GM19467 (cell line): ENCODE measurements around the gene WDR81.
"Not testable (repeated sequence)": the region's sequence is repeated elsewhere in the genome, so short reads cannot be mapped to it uniquely, and the experiment has no call there.

Experiments used
- ATAC-seq: cut with Tn5 transposase; IDR thresholded peaks from one replicate; pipeline ENCODE4 v1.9.1; 2021; ENCODE audit warnings: mild to moderate bottlenecking, moderate library complexity; ENCODE audit not compliant: unreplicated experiment

WDR81 gene

DNA sequence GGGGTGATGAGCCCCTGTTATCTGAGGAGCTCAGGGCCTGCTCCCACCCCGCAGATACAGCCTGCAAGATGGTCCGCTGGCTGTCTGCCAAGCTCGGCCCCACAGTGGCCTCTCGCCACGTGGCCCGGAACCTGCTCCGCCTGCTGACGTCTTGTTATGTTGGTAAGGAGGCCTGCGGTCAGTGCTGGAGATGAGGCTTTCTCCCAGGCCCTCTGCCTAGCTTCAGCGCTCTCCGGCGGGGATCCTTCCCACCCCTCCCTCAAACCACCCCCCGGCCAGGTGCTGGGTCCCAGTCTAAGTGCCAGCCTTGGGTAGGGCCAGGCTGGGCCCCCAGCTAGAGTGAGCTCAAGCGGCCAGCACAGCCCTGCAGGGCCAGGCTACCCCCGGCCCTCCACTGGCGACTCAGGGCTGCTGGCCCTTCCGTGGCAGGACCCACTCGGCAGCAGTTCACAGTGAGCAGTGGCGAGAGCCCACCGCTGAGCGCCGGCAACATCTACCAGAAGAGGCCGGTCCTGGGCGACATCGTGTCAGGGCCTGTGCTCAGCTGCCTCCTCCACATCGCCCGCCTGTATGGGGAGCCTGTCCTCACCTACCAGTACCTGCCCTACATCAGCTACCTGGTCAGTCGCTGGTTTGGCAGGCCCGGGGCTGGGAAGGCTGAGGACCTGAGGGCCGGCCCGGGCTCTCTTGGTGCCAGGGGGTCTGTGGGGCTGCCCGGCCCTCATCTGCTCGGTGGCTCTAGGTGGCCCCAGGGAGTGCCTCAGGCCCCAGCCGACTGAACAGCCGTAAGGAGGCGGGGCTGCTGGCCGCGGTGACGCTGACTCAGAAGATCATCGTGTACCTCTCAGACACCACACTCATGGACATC, 6.1 kb downstream of the WDR81 start:
- ATAC-seq, result no peak

DNA sequence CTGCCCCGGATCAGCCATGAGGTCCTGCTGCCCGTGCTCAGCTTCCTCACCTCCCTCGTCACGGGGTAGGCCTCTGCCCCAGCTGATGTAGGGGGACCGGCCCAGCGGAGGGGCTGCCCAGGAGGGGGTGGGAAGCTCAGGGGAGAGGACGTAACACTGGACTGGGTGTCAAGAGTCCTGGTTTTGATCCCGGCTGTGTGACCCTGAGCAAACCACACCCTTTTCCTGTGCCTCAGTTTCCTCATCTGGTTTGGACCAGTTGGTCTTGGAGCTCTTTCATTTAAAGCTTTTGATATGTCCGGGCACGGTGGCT, 6.6 kb downstream of the WDR81 start:
- no peak for ATAC-seq

DNA sequence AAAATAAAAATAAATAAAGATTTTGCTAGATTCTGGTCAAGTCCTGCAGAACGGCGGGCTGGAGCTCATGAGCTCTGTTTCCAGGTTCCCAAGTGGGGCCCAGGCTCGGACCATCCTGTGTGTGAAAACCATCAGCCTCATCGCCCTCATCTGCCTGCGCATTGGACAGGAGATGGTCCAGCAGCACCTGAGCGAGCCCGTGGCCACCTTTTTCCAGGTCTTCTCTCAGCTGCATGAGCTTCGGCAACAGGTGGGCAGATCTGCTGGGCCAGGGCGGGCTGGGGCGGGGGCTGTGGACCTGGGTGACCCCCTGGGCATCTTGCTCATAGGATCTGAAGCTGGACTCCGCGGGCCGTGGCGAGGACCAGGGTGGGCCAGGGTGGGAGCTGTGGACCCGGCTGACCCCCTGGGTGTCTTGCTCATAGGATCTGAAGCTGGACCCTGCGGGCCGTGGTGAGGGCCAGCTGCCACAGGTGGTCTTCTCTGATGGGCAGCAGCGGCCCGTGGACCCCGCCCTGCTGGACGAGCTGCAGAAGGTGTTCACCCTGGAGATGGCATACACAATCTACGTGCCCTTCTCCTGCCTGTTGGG, 7.8 kb downstream of the WDR81 start:
- ATAC-seq, result no peak

DNA sequence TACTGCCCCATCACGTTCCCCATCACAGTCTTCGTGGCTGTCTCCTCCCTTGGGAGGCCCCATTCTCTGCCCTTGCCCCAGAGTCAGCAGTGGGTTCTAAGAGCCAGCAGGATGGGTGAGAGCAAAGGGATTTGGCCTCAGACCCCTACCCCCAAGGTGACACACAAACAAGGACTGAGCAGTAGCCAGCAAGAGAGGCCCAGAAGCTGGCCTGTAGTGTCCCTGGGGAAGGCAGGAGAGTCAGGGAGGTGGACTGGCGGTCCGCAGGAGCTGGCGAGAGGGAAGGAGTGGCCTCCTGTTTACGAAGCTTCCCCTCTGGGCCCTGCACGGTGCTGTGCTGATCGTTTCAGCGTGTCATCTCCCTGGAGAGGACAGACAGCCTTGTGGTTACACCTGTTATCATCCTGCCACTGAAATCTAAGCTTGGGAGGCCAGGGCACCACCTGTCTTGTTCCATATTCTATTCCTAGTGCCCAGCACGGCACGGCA, 8.4 kb downstream of the WDR81 start:
- ATAC-seq, result no peak

DNA sequence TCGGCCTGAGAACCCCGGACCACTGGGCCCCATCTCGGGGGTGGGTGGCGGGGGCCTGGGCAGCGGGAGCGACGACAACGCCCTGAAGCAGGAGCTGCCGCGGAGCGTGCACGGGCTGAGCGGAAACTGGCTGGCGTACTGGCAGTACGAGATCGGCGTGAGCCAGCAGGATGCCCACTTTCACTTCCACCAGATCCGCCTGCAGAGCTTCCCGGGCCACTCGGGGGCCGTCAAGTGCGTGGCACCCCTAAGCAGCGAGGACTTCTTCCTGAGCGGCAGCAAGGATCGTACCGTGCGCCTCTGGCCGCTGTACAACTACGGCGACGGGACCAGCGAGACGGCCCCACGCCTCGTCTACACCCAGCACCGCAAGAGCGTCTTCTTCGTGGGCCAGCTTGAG, 9.3 kb downstream of the WDR81 start:
- ATAC-seq, result no peak

DNA sequence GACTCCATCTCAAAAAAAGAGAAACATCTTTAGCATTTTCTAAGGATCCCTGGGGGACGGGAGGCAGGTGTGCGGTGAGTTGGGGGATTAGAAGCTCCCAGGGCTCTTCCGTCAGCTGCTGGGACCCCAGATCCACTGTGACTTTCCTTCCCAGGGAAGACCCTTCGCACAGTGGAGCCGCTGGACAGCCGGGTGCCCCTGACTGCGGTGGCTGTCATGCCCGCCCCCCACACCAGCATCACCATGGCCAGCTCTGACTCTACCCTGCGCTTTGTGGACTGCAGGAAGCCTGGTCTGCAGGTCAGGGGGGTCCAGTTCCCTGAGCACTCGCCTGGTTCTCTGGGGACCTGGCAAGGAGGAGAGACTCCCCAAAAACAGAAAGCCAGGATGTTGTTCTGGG, 10.9 kb downstream of the WDR81 start:
- no peak for ATAC-seq

DNA sequence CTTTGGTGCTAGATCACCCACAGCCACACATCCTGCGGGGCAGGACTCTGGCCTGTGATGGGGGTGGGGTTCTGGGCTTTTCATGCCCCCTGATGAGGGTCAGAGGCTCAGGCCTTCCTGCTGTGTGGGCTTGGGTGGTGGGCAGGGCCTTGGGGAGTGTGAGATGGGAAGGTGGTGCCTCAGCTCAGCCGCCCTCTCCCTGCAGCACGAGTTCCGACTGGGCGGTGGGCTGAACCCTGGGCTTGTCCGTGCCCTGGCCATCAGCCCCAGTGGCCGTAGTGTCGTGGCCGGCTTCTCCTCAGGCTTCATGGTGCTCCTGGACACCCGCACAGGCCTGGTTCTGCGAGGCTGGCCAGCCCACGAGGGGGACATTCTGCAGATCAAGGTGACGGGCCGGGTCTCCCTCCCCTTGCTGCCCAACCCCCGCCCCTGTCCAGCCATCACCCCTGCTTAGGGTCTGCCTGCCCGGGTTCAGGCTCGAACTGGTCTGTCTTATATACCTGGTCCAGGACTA, 11.4 kb downstream of the WDR81 start:
- ATAC-seq, result no peak

DNA sequence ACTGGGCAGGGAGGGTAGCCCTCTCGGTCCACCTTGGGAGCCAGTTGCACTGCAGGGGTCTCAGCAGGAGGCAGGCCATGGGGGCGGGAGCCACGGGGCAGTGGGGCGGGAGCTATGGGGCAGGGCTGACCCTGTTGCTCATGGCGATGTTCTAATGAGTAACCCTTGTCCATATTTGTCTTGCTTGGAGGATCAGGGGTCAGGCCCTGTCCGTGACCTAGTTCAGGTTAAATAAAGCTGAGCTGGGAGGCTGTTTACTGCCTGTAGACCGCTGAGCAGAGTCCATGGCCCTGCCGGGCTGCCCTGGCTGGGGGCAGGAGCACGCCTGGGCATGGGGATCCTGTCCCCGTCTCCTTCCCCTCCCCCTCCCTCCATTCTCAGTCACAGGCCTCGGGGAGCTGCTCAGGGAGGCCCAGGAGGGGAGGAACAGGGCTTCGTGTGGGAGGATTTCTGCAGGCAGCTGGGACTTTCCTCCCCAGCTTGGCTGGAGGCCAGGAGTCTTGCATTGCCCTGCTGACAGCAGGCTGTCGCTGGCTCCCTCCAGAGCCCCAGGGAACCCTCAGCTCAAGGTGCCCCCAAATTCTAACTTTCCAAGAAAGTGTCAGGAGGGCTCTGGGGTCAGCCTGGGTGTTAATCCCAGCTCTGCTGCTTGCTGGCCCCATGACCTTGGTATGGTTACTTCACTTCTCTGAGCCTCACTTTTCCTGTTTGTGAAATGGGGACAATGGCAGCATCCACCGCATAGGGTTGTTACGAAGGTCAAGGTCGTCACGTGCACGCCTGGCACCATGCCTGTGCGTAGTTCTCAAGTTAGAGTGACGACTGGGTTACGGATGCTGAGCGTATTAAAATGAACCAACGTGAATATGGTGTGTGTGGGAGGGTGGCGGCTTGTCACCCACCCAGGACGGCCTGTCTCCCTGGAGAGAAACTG, 12.1 kb downstream of the WDR81 start:
- ATAC-seq, result no peak

DNA sequence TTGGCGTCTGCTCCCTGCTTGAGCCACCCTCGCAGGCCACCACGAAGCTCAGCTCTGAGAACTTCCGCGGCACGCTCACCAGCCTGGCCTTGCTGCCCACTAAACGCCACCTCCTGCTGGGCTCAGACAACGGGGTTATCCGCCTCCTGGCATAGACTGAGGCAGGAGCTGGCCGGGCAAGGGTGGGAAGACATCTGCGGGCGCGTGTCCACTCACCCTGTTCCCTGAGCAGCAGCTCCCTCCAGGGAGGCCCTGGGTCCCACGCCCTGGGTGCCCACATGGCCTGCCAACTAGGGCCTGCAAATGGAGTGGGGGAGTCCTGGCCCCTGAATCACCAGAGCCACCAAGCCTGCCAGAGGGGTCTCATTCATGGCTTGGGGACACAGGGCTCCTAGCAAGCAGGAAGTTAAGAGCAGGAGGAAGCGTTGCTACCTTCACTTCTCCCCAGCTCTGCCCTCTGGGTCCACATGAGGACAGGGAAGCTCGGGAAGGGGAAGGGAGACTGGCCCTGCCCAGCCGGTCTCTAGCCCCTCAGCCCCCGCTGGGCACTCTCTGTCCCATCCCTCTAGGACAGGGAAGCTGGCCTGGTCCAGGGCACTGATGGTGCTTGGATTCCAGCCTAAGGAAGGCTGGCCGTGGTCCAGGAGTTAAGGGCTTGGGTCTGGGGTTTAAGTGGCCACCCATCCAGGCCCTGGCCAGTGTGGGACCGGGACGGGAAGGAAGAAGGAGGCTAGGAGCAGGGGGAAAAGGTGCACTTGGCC, 13.2 kb downstream of the WDR81 start:
- no peak for ATAC-seq

DNA sequence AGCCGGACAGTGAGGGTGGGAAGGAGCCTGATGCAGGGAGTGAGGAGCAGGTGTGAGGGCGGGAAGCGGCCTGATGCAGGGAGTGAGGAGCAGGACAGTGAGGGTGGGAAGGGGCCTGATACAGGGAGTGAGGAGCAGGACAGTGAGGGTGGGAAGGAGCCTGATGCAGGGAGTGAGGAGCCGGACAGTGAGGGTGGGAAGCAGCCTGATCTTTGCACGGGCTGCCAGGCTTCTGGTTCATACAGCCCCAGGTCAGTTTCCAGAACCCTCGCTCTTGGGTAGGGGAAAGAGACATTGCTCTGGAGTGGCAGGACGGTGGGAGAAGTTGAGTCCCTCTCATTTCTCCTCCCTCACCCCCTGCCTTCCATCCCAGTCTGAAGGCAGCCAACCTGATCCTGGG, 17.4 kb downstream of the WDR81 start:
- not testable (repeated sequence) for ATAC-seq

DNA sequence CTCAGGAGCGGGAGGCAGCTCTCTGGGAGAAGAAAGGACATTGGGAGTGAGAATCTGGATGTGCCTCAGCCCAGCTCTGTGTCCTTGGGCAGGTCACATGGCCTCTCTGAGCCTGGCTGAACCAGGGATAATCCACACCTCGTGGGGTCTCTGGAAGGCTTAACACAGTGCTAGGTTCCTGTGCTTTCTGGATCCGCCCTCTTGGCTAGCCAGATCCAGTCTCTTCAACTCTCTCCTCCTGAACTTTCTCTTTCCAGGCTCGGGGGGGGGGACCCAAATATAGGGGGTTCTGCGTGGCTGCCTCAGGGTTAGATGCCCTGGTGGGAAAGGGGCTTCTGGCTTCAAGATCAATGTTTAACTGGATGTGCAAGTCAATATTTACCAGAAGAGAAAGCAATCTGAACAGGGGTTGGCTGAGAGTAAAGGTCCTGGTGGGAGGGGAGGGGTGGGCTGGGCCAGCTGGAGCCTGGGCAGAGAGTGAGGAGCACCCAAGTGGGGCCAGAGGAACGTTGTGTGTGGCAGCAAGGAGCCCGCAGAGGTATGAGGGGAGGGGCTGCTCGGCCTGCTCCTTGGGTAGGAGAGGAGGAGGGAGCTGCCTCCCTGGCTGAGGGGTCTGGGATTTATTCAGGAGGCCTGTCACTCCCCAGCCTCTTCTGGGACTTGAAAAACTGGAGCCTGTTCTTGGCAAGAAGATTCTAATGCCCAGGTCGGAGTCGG, 18.0 kb downstream of the WDR81 start, which contains the start of gene SERPINF2:
Gene SERPINF2, plus strand, starts transcription at position 501 of the 717 bp plus-strand sequence. CDS start 2,125 bp downstream, outside the sequence.
- no peak for ATAC-seq

DNA sequence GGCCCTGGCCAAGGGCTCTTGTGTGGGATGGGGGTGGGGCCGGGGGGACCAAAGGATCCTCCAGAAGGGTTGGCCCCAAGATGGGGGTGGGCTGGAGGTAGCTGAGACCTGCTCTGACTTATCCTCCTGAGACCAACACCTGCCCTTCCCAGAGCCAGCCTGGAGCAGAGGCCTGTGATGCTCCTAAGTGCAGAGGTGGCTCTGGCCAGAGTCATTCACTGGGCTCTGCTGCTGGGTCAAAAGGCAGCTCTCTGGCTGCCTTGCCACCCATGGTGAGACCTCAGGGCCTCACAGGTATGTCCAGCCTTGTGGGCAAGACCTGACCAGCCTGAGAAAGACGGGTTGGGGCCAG, 18.6 kb downstream of the WDR81 start:
- no peak for ATAC-seq

DNA sequence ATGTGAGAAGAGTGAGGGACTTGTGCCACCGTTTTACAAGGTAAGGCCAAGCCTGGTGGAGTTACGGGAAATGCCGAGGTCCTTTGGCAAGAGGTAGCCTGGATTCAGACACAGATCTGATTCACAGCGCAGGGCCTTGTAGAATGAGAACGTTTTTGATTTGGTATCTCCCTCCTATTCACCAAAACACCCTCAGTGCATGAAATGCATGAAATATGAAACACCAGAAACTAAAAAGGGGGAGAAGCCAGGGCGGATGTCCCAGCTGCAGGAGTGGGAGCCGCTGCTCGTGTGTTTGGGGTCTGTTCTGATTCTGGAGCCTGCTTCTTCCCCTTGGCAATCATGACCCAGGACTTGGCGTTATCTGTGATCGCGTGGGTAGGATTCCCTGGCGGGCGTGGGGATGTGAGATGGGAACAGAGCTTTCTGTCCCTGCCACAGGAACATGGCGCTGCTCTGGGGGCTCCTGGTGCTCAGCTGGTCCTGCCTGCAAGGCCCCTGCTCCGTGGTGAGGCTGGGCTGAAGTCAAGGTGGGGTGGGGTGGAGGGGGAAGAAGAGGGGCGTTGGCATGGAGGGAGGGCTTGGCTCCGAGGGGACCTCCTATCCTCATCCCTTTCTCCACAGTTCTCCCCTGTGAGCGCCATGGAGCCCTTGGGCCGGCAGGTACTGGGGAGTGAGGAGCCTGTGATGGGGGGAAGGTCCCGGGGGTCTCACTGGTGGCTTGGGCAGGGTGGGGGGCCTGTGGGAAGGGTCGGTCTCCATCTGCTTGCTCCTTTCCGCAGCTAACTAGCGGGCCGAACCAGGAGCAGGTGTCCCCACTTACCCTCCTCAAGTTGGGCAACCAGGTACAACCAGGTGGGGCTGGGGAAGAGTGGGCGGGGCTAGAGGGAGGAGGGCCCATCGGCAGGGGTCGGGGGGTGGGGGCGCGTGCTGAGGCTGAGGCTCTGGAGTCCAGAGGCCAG, 20.3 kb downstream of the WDR81 start:
- no peak for ATAC-seq

DNA sequence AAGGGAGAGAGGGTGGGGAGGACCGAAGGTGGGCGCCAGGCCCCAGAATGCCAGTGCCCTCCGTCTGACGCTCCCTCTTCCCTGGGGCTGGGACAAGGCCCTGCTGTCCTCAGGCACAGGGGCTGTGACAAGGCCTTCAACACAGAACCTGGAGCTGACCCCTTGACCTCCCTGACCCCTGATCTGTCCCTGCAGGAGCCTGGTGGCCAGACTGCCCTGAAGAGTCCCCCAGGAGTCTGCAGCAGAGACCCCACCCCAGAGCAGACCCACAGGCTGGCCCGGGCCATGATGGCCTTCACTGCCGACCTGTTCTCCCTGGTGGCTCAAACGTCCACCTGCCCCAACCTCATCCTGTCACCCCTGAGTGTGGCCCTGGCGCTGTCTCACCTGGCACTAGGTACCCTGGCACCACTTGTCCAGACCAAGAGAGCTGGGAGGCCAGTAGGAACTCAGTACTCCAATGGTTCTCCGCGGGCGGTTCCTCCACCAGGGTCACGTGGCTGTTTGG, 21.1 kb downstream of the WDR81 start:
- ATAC-seq, result no peak

DNA sequence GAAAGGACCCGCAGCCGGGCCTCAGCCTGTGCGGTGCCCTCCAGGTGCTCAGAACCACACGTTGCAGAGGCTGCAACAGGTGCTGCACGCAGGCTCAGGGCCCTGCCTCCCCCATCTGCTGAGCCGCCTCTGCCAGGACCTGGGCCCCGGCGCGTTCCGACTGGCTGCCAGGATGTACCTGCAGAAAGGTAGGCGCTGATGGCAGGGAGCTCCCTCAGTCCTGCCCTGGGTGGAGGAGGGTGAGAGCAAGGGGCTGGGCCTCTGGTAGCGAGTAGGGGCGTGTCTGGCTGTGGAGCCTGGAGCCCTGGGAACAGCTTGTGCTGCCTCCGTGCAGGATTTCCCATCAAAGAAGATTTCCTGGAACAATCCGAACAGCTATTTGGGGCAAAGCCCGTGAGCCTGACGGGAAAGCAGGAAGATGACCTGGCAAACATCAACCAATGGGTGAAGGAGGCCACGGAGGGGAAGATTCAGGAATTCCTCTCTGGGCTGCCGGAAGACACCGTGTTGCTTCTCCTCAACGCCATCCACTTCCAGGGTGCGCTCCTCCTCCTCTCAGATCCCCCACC, 22.6 kb downstream of the WDR81 start:
- no peak for ATAC-seq

DNA sequence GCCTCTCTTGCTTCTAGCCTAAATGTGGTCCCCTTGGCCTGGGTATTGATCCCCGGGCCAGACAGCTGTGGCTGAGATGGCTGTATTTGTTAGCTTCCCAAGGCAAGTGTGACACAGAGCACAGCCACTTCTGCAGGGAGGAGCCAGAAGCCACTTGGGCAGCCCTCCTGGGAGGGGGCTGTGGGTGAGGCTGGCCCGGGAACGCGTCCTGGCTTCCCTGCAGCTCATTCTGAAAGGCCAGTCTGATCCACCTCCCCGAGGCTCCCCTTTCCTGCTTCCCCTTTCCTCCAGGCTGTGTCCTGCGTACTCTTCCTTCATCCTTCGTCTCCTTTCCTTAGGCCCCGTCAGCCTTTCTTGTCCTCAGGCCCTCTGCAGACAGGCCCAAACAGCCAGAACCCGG, 26.1 kb downstream of the WDR81 start:
- ATAC-seq, result no peak

DNA sequence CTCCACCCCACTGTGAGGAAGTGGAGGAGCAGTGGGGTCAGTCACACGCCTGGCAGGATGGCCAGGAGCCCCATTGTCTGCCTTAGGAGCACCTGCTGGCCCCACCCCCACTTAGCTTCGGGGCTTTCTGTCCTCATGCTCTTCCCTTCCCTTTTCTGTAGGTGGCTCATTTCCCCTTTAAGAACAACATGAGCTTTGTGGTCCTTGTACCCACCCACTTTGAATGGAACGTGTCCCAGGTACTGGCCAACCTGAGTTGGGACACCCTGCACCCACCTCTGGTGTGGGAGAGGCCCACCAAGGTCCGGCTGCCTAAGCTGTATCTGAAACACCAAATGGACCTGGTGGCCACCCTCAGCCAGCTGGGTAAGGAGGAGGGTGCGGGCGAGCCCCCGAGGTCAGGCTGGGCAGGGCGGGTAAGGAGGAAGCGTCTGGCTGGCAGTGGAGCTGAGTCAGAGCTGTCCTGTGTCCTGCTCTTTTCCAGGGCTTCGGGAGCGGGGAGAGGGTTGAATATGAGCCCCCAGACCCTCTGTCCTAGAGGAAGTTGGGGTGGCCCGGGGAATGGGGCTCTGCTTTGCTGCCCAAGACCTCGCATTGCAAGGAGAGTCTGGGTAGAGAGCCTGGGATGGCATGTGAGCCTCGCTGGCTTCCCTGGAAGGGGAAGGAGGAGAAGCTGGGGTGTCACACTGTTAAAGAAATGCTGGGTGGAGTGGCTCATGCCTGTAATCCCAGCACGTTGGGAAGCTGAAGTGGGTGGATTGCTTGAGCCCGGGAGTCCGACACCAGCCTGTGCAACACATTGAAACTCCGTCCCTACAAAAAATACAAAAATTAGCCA, 28.1 kb downstream of the WDR81 start:
- no peak for ATAC-seq
